H1 (cell line): ENCODE measurements around the gene MRFAP1L1. TPM values are rescaled to one million over a fixed set of nuclear protein-coding genes. Genes with fewer than 3 reads are reported as not detected.

Experiments
- ASH2L ChIP-seq: fragments of 200-600, 300-600 bp; sonication (generic); IDR thresholded peaks from one replicate; pipeline ENCODE4 v1.7.1; 2017; ENCODE audit warnings: low read length
- BCL11A ChIP-seq, 2 experiments: IDR thresholded peaks; one replicate each; pipeline ENCODE4 v1.6.1; 2011; ENCODE audit warnings: low read depth in 2 of 2, low read length in 2 of 2, mild to moderate bottlenecking in 2 of 2
- CBX8 ChIP-seq: fragments of 300-800, 300-1000 bp; sonication (generic); IDR thresholded peaks from 2 replicates; pipeline ENCODE4 v1.7.1; 2016; ENCODE audit warnings: low read depth, low read length, borderline replicate concordance
- FOSL1 ChIP-seq: IDR thresholded peaks from 2 replicates; pipeline ENCODE4 v1.6.1; 2011; ENCODE audit warnings: mild to moderate bottlenecking, low read depth, low read length, moderate library complexity; ENCODE audit not compliant: insufficient read depth
- GABPA ChIP-seq: IDR thresholded peaks from 2 replicates; pipeline ENCODE4 v1.6.1; 2011; ENCODE audit warnings: mild to moderate bottlenecking, low read length, moderate library complexity, borderline replicate concordance; ENCODE audit not compliant: insufficient read depth
- GTF2F1 ChIP-seq: IDR thresholded peaks from 2 replicates; pipeline ENCODE4 v1.6.1; 2012; ENCODE audit warnings: low read depth, low read length, improper control_type of control experiment, borderline replicate concordance
- HDAC2 ChIP-seq, 2 experiments: fragments of 300-600 bp in 1 of 2; sonication (generic) in 1 of 2; IDR thresholded peaks; 2 replicates each; pipeline ENCODE4 v1.6.1; 2011 to 2012; ENCODE audit warnings: low read depth in 2 of 2, low read length in 2 of 2, mild to moderate bottlenecking in 2 of 2, moderate library complexity in 2 of 2, borderline replicate concordance in 1 of 2, inconsistent platforms in 1 of 2
- POU5F1 ChIP-seq: IDR thresholded peaks from 2 replicates; pipeline ENCODE4 v1.6.1; 2011; ENCODE audit warnings: low read depth, mild to moderate bottlenecking, low read length, moderate library complexity
- RBBP5 ChIP-seq: IDR thresholded peaks from 2 replicates; pipeline ENCODE4 v1.7.1; 2012; ENCODE audit warnings: low read depth, mild to moderate bottlenecking, inconsistent platforms, low read length, moderate library complexity, borderline replicate concordance
- SIX5 ChIP-seq: IDR thresholded peaks from 2 replicates; pipeline ENCODE4 v1.6.1; 2011; ENCODE audit warnings: mild to moderate bottlenecking, low read depth, low read length
- SP2 ChIP-seq: IDR thresholded peaks from 2 replicates; pipeline ENCODE4 v1.6.1; 2012; ENCODE audit warnings: mild to moderate bottlenecking, low read length, inconsistent platforms
- SRF ChIP-seq: IDR thresholded peaks from 2 replicates; pipeline ENCODE4 v1.6.1; 2011; ENCODE audit warnings: mild to moderate bottlenecking, low read depth, low read length, moderate library complexity
- TBP ChIP-seq: IDR thresholded peaks from 2 replicates; pipeline ENCODE4 v1.6.1; 2011; ENCODE audit warnings: low read depth, low read length, improper control_type of control experiment
- polyA plus RNA-seq, 7 experiments: library from polyadenylated mRNA; depleted of rRNA in 3 of 7; stranded (reverse) in 5 of 7; unstranded in 2 of 7; fragments of >200 nt in 5 of 7; fragments of 200-250 nt in 2 of 7; gene quantifications; 1 replicate in 5 of 7; 2 replicates in 1 of 7; 4 replicates in 1 of 7; pipeline versions ENCODE4 v1.2.1 to v1.2.3, GENCODE V29; 2011 to 2013; ENCODE audit warnings: missing spikeins in 2 of 7, mixed read lengths in 2 of 7
- total RNA-seq: library from RNA; stranded (reverse); fragmentation: NEBNext Ultra II Directional; extraction: Animal tissue kit (Norgen Biotek cat#: 25700); gene quantifications from 2 replicates; pipeline ENCODE4 v1.2.1, GENCODE V29; 2021

The MRFAP1L1 gene
- total and polyA plus RNA-seq, 2 of the 8 experiments (the other 6 are each of a cell fraction or from before 2014, with no cell fraction given) = 26.8 to 54.3 TPM

GRCh38 chr4:6688879-6689505 is 20.7 kb downstream of the MRFAP1L1 start (continued):
- TF ChIP-seq RBBP5 (no peak; the same call in 1 of the 2 replicates), HDAC2 (IDR thresholded peaks at IDR 0.05; ENCODE audit: borderline replicate concordance in 1 of 2, low read depth in 2 of 2, low read length in 2 of 2) (no peak), TBP (no peak), ASH2L (no peak), POU5F1 (no peak), SP2 (no peak), GABPA (no peak), SRF (no peak), GTF2F1 (no peak), BCL11A (IDR thresholded peaks at IDR 0.05; ENCODE audit: low read depth in 2 of 2, low read length in 2 of 2) (no peak), CBX8 (no peak), SIX5 (no peak), FOSL1 (no peak)
